Smooth muscle cell (in vitro differentiated cells): ENCODE measurements around the gene LHX8. TPM values are rescaled to one million over a fixed set of nuclear protein-coding genes. Genes with fewer than 3 reads are reported as not detected.
A peak's percentile ranks its signal among the peaks of the same experiment; 100 is the strongest.

Experiments used
- DNase-seq: peaks from one replicate; lab custom pipeline; 2025; ENCODE audit not compliant: unreplicated experiment; lab: John Stamatoyannopoulos, UW
- H2AFZ ChIP-seq: fragments of 200-600 bp; sonication (generic); 2 replicates; pipeline ENCODE4 v1.6.0; 2016; ENCODE audit warnings: antibody characterized with exemption, low read depth, mild to moderate bottlenecking
- H3F3A ChIP-seq: fragments of 200-600 bp; sonication (generic); 2 replicates; pipeline ENCODE4 v1.6.0; 2017; ENCODE audit warnings: antibody characterized with exemption, low read depth
- H3K27ac ChIP-seq: fragments of 200-600 bp; sonication (generic); 2 replicates; pipeline ENCODE4 v1.5.1; 2016; ENCODE audit warnings: low read depth, mild to moderate bottlenecking
- H3K27me3 ChIP-seq: fragments of 200-600 bp; sonication (generic); 2 replicates; pipeline ENCODE4 v1.6.1; 2016; ENCODE audit warnings: low read depth, mild to moderate bottlenecking
- H3K36me3 ChIP-seq: fragments of 200-600 bp; sonication (generic); 2 replicates; pipeline ENCODE4 v1.5.1; 2016; ENCODE audit warnings: low read depth
- H3K4me1 ChIP-seq: fragments of 200-600 bp; sonication (generic); 2 replicates; pipeline ENCODE4 v1.5.1; 2016; ENCODE audit warnings: low read depth
- H3K4me2 ChIP-seq: fragments of 200-600 bp; sonication (generic); 2 replicates; pipeline ENCODE4 v1.6.0; 2016; ENCODE audit warnings: mild to moderate bottlenecking
- H3K4me3 ChIP-seq: fragments of 200-600 bp; sonication (generic); 2 replicates; pipeline ENCODE4 v1.5.1; 2016; ENCODE audit warnings: mild to moderate bottlenecking
- H3K79me2 ChIP-seq: fragments of 200-600 bp; sonication (generic); 2 replicates; pipeline ENCODE4 v1.6.0; 2016; ENCODE audit warnings: low read depth, mild to moderate bottlenecking
- H3K9ac ChIP-seq: fragments of 200-600 bp; sonication (generic); 2 replicates; pipeline ENCODE4 v1.6.0; 2016; ENCODE audit warnings: low read depth
- H3K9me3 ChIP-seq: fragments of 200-600 bp; sonication (generic); replicated peaks from 2 replicates; pipeline ENCODE4 v1.5.1; 2016; ENCODE audit warnings: low read depth
- H4K20me1 ChIP-seq: fragments of 200-600 bp; sonication (generic); 2 replicates; pipeline ENCODE4 v1.6.0; 2016; ENCODE audit warnings: low read depth
- CTCF ChIP-seq: fragments of 200-600 bp; sonication (generic); IDR thresholded peaks from 2 replicates; pipeline ENCODE4 v1.5.1; 2017; ENCODE audit warnings: borderline replicate concordance, mild to moderate bottlenecking, antibody characterized with exemption; ENCODE audit not compliant: insufficient read depth, poor library complexity, severe bottlenecking
- WGBS: methylation state at CpG from one replicate; pipeline ENCODE4 v1.1.7; 2016; ENCODE audit warnings: low lambda C conversion rate; 5-methylcytosine and 5-hydroxymethylcytosine counted together
- polyA plus RNA-seq: library from polyadenylated mRNA; unstranded; fragments of >200 nt; fragmentation: Nextera tagmentation; extraction: Ambion mirVana; gene quantifications from 2 replicates; pipeline ENCODE4 v1.2.1, GENCODE V29; 2016
- total RNA-seq: library from RNA; depleted of rRNA; stranded (reverse); fragments of >200 nt; gene quantifications from 2 replicates; pipeline ENCODE4 v1.2.3, GENCODE V29; 2014

Gene LHX8
- total and polyA plus RNA-seq, 2 experiments from 2014 or later: not detected

- H3K9ac ChIP-seq: no peak overlapping the region
- H2AFZ ChIP-seq: no peak overlapping the region
- no peaks in the 10 kb centered on the region for H3K36me3 ChIP-seq
- H4K20me1 ChIP-seq: peaks cover 3% of the 10 kb centered on the region
- H3K4me3 ChIP-seq: no peak overlapping the region
- no peaks in the 10 kb centered on the region for H3K79me2 ChIP-seq
- H3K9me3 ChIP-seq: no peaks in the 10 kb centered on the region
- H3K4me2 ChIP-seq: peak overlapping the region; percentile 66
- 4% methylated on average over 40 of the region's 40 CpGs for WGBS
- H3F3A ChIP-seq: peaks cover 3% of the 10 kb centered on the region
- peaks cover 43% of the 10 kb centered on the region for H3K4me1 ChIP-seq
- no peak for DNase-seq
- no peak overlapping the region for H3K27ac ChIP-seq
- peaks cover 87% of the 10 kb centered on the region for H3K27me3 ChIP-seq
- TF ChIP-seq CTCF: no peak
These were observed 4.0 kb upstream of the LHX8 start for GRCh38 chr1:75129983-75130789.

- Histone ChIP-seq H3K4me2 (peak overlapping the region; percentile 66), H2AFZ (no peak overlapping the region), H4K20me1 (peaks cover 3% of the 10 kb centered on the region), H3K9ac (no peak overlapping the region), H3K27ac (no peak overlapping the region), H3K4me3 (peak overlapping the region; percentile 7), H3K27me3 (peaks cover 95% of the 10 kb centered on the region), H3K4me1 (peaks cover 51% of the 10 kb centered on the region), H3K9me3 (no peaks in the 10 kb centered on the region), H3K36me3 (no peaks in the 10 kb centered on the region), H3F3A (peaks cover 3% of the 10 kb centered on the region), H3K79me2 (no peaks in the 10 kb centered on the region)
- no peak for TF ChIP-seq CTCF
- WGBS: 3% methylated on average over 35 of the region's 36 CpGs
- DNase-seq: no peak
These were observed 3.2 kb upstream of the LHX8 start for GRCh38 chr1:75130865-75131564.

GRCh38 chr1:75131565-75132241 lies 2.5 kb upstream of the LHX8 start:
- TF ChIP-seq CTCF: no peak
- no peak overlapping the region for H3K9ac ChIP-seq
- no peaks in the 10 kb centered on the region for H3K79me2 ChIP-seq
- H4K20me1 ChIP-seq: peaks cover 3% of the 10 kb centered on the region
- H3K36me3 ChIP-seq: no peaks in the 10 kb centered on the region
- no peak overlapping the region for H3K4me3 ChIP-seq
- H3K4me2 ChIP-seq: no peak overlapping the region
- no peak for DNase-seq
- H3K9me3 ChIP-seq: no peaks in the 10 kb centered on the region
- WGBS: 8% methylated on average over 27 of the region's 27 CpGs
- H3K27me3 ChIP-seq: peaks cover 100% of the 10 kb centered on the region
- H3F3A ChIP-seq: peaks cover 3% of the 10 kb centered on the region
- no peak overlapping the region for H3K27ac ChIP-seq
- H2AFZ ChIP-seq: no peak overlapping the region
- peaks cover 53% of the 10 kb centered on the region for H3K4me1 ChIP-seq
